SK-N-SH (cell line): ENCODE results near the gene POMC. TPM values are rescaled to one million over a fixed set of nuclear protein-coding genes. Genes with fewer than 3 reads are reported as not detected.

Experiments
- CTCF ChIA-PET: fragments of 300-600, 350-600 bp; formaldehyde crosslinking; extraction: SDS; loops from one replicate; lab custom pipeline; 2021; lab: Yijun Ruan, JAX
- POLR2A ChIA-PET: fragments of 350-600 bp; sonication (Branson Sonifier 250); formaldehyde crosslinking; extraction: SDS; loops from one replicate; lab custom pipeline; 2020; ENCODE audit warnings: antibody characterized with exemption, inconsistent platforms; lab: Yijun Ruan, JAX
- DNase-seq: peaks from one replicate; pipeline ENCODE4 v3.0.0; 2012
- H2AFZ ChIP-seq: fragments of 200-600 bp; sonication (generic); 2 replicates; pipeline ENCODE4 v1.8.1; 2016; ENCODE audit warnings: antibody characterized with exemption, mild to moderate bottlenecking, low read depth
- H3F3A ChIP-seq: fragments of 200-600 bp; sonication (generic); replicated peaks from 2 replicates; pipeline ENCODE3; 2016; ENCODE audit warnings: antibody characterized with exemption, mild to moderate bottlenecking; ENCODE audit not compliant: insufficient read depth
- H3K27ac ChIP-seq, 2 experiments: fragments of 200-500 bp in 1 of 2; fragments of 200-600 bp in 1 of 2; sonication (Bioruptor generic) in 1 of 2; sonication (generic), shearing (Covaris generic) in 1 of 2; 2 replicates each; pipeline versions ENCODE4 v1.5.1 to v1.6.1; 2014 to 2016; ENCODE audit warnings: low read depth in 2 of 2, inconsistent platforms in 1 of 2, low read length in 1 of 2, mild to moderate bottlenecking in 1 of 2, mixed read lengths in 1 of 2
- H3K27me3 ChIP-seq: fragments of 200-600 bp; sonication (generic), shearing (Covaris generic); 2 replicates; pipeline ENCODE4 v1.6.1; 2016; ENCODE audit warnings: mixed run types; ENCODE audit not compliant: insufficient read depth
- H3K36me3 ChIP-seq, 2 experiments: fragments of 200-500 bp in 1 of 2; fragments of 200-600 bp in 1 of 2; sonication (Bioruptor generic) in 1 of 2; sonication (generic) in 1 of 2; replicated peaks in 1 of 2; 2 replicates each; pipeline versions ENCODE3 to v1.5.1; 2014 to 2016; ENCODE audit warnings: low read length in 1 of 2, mild to moderate bottlenecking in 1 of 2; ENCODE audit not compliant: insufficient read depth in 2 of 2, control insufficient read depth in 1 of 2
- H3K4me1 ChIP-seq, 2 experiments: fragments of 200-500 bp in 1 of 2; fragments of 200-600 bp in 1 of 2; sonication (Bioruptor generic) in 1 of 2; sonication (generic), shearing (Covaris generic) in 1 of 2; 2 replicates each; pipeline versions ENCODE4 v1.5.1 to v1.6.1; 2014 to 2016; ENCODE audit warnings: low read depth in 1 of 2, low read length in 1 of 2, mixed run types in 1 of 2; ENCODE audit not compliant: insufficient read depth in 2 of 2, control insufficient read depth in 1 of 2
- H3K4me2 ChIP-seq: fragments of 200-600 bp; sonication (generic), shearing (Covaris generic); 2 replicates; pipeline ENCODE4 v1.6.1; 2017; ENCODE audit warnings: mixed run types
- H3K4me3 ChIP-seq, 2 experiments: fragments of 200-500 bp in 1 of 2; fragments of 200-600 bp in 1 of 2; sonication (Bioruptor generic) in 1 of 2; sonication (generic), shearing (Covaris generic) in 1 of 2; 2 replicates each; pipeline versions ENCODE4 v1.5.1 to v1.8.1; 2014 to 2016; ENCODE audit warnings: low read depth in 2 of 2, inconsistent platforms in 1 of 2, low read length in 1 of 2, mild to moderate bottlenecking in 1 of 2, mixed read lengths in 1 of 2, moderate library complexity in 1 of 2
- H3K79me2 ChIP-seq: fragments of 200-600 bp; sonication (generic); 2 replicates; pipeline ENCODE4 v1.8.1; 2017; ENCODE audit warnings: mild to moderate bottlenecking; ENCODE audit not compliant: insufficient read depth
- H3K9ac ChIP-seq: fragments of 200-600 bp; sonication (generic); 2 replicates; pipeline ENCODE4 v1.6.1; 2017; ENCODE audit warnings: mixed run types
- H3K9me2 ChIP-seq: fragments of 200-600 bp; sonication (generic); 2 replicates; pipeline ENCODE4 v1.6.1; 2017; ENCODE audit warnings: mixed run types
- H3K9me3 ChIP-seq: fragments of 200-600 bp; sonication (generic); 2 replicates; pipeline ENCODE4 v1.6.1; 2017; ENCODE audit warnings: mixed run types, mild to moderate bottlenecking, moderate library complexity
- H4K20me1 ChIP-seq: fragments of 200-600 bp; sonication (generic); 2 replicates; pipeline ENCODE4 v1.6.1; 2017; ENCODE audit warnings: mild to moderate bottlenecking, mixed run types; ENCODE audit not compliant: insufficient read depth
- CHD2 ChIP-seq: fragments of 150-350 bp; IDR thresholded peaks from 2 replicates; pipeline ENCODE4 v1.6.1; 2018; ENCODE audit warnings: low read length; ENCODE audit not compliant: partially characterized antibody
- CTCF ChIP-seq: fragments of 200-600 bp; sonication (generic); IDR thresholded peaks from 2 replicates; pipeline ENCODE4 v1.6.1; 2017; ENCODE audit warnings: antibody characterized with exemption, mild to moderate bottlenecking, moderate library complexity
- EP300 ChIP-seq, 2 experiments: IDR thresholded peaks; 2 replicates each; pipeline versions ENCODE4 v1.4.0 to v1.6.1; 2012; ENCODE audit warnings: borderline replicate concordance in 1 of 2, low read depth in 1 of 2, low read length in 1 of 2
- EZH2phosphoT487 ChIP-seq: fragments of 200-600 bp; sonication (generic); IDR thresholded peaks from 2 replicates; pipeline ENCODE4 v1.6.1; 2017; ENCODE audit warnings: low read depth, mixed run types, mild to moderate bottlenecking, antibody characterized with exemption, moderate library complexity, borderline replicate concordance
- FOSL2 ChIP-seq: IDR thresholded peaks from 2 replicates; pipeline ENCODE4 v1.4.0; 2012; ENCODE audit warnings: low read depth, mild to moderate bottlenecking, moderate library complexity, borderline replicate concordance
- FOXJ3 ChIP-seq: sonication (generic); formaldehyde crosslinking; IDR thresholded peaks from 2 replicates; pipeline ENCODE4 v1.5.1; 2020; ENCODE audit warnings: mild to moderate bottlenecking, missing genetic modification reagents
- MEF2A ChIP-seq: IDR thresholded peaks from 2 replicates; pipeline ENCODE4 v1.4.0; 2012; ENCODE audit warnings: low read depth, borderline replicate concordance
- POLR2AphosphoS5 ChIP-seq: IDR thresholded peaks from 2 replicates; pipeline ENCODE4 v1.6.1; 2012; ENCODE audit warnings: low read depth, low read length
- RCOR1 ChIP-seq: fragments of 150-350 bp; IDR thresholded peaks from 2 replicates; pipeline ENCODE4 v1.6.1; 2017; ENCODE audit warnings: antibody characterized with exemption, low read length
- SIN3A ChIP-seq: IDR thresholded peaks from 2 replicates; pipeline ENCODE4 v1.6.1; 2012; ENCODE audit warnings: low read depth, mild to moderate bottlenecking, low read length, moderate library complexity, borderline replicate concordance
- TCF12 ChIP-seq: IDR thresholded peaks from 2 replicates; pipeline ENCODE4 v1.4.0; 2012
- TEAD4 ChIP-seq: IDR thresholded peaks from 2 replicates; pipeline ENCODE4 v1.4.0; 2012; ENCODE audit warnings: mild to moderate bottlenecking, borderline replicate concordance; ENCODE audit not compliant: insufficient read depth
- ZBTB33 ChIP-seq: IDR thresholded peaks from 2 replicates; pipeline ENCODE4 v1.4.0; 2012; ENCODE audit warnings: low read depth, borderline replicate concordance
- WGBS: methylation state at CpG from one replicate; pipeline ENCODE4 v1.1.6; 2017; ENCODE audit warnings: low lambda C conversion rate; 5-methylcytosine and 5-hydroxymethylcytosine counted together
- polyA plus RNA-seq, 3 experiments: library from polyadenylated mRNA; depleted of rRNA; stranded (reverse); fragments of >200 nt; gene quantifications; 2 replicates each; pipeline ENCODE4 v1.2.3, GENCODE V29; 2012
- TF ChIP-seq, protein P1 (sequence below): IDR thresholded peaks from 2 replicates; pipeline ENCODE4 v1.4.0; 2012; ENCODE audit warnings: low read depth
- TF ChIP-seq, protein P2 (sequence below): IDR thresholded peaks from 2 replicates; pipeline ENCODE4 v1.4.0; 2012; ENCODE audit warnings: low read depth, borderline replicate concordance

Gene POMC
- polyA plus RNA-seq, 1 of the 3 experiments (the other 2 are of a cell fraction) = not detected

DNA sequence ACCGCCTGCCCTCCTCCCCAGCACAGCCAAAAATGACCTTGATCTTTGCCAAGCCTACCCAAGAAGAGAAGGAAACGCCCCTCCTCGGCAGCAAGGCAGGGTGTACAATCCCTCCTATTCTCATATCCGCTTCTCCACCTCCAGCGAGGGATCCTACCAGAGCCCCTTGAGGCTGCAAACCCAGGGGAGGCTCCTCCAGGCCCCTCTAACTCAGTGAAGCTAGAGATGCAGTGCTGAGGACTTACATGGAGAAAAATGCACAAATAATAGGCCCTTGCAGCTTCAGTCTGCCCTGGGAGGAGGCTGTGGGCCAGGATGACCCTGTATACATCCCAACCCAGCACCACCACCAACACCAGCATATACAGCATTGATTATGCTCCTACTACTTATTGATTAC is 46.9 kb upstream of the POMC start:
- H4K20me1 ChIP-seq = no peaks in the 10 kb centered on the region
- H3K36me3 ChIP-seq = no peaks in the 10 kb centered on the region
- DNase-seq = no peak
- POLR2A ChIA-PET = no interaction called here
- no peaks in the 10 kb centered on the region for H3K9me2 ChIP-seq
- TF ChIP-seq POLR2AphosphoS5 (no peak), TEAD4 (no peak), CTCF (no peak), EP300 (IDR thresholded peaks at IDR 0.05; ENCODE audit: borderline replicate concordance in 1 of 2, low read depth in 1 of 2, low read length in 1 of 2) (no peak), ZBTB33 (no peak), RCOR1 (no peak), EZH2phosphoT487 (no peak)
- TF ChIP-seq, protein P1, sequence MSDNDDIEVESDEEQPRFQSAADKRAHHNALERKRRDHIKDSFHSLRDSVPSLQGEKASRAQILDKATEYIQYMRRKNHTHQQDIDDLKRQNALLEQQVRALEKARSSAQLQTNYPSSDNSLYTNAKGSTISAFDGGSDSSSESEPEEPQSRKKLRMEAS = no peak
- TF ChIP-seq, protein P2, sequence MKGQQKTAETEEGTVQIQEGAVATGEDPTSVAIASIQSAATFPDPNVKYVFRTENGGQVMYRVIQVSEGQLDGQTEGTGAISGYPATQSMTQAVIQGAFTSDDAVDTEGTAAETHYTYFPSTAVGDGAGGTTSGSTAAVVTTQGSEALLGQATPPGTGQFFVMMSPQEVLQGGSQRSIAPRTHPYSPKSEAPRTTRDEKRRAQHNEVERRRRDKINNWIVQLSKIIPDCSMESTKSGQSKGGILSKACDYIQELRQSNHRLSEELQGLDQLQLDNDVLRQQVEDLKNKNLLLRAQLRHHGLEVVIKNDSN = no peak
- TF ChIP-seq, all 33 proteins: peak for 0
- Histone ChIP-seq H2AFZ (no peak overlapping the region), H3K27me3 (no peaks in the 10 kb centered on the region), H3K4me3 (no peak overlapping the region), H3K9me3 (no peaks in the 10 kb centered on the region), H3K9ac (no peak overlapping the region), H3K4me1 (peaks cover 0 to 8% of the 10 kb centered on the region in 2 experiments; a peak in 1 of 4 replicates), H3K27ac (no peak overlapping the region), H3K4me2 (no peak overlapping the region), H3K79me2 (no peaks in the 10 kb centered on the region), H3F3A (no peaks in the 10 kb centered on the region)
- CTCF ChIA-PET = interaction anchor here (1.1 to 3.4 kb wide), 2 partner anchors 13 to 15 kb away, joined by 4 to 12 read pairs; no protein-coding TSS in a partner anchor
- WGBS = 85% methylated on average over 5 of the region's 5 CpGs

DNA sequence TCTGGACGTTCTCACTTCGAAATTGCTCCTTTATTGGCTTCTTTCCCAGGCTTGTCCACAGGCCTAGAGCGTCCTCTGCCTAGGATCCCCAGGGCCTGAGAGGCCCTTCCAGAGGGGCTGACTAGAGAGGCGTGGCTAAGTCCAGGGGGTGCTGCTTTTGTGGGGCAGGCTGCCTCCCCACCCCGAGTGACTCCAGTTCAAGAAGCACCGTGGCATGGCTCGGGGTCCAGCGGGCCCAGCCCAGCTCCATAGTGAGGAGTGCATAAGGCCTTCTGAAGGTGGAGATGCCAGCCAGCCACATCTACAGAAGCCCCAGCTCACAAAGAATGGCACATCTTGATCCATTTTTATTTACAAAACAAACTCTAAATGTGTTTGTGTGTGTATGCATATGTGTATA is 44.8 kb upstream of the POMC start:
- H4K20me1 ChIP-seq = no peaks in the 10 kb centered on the region
- no peak overlapping the region for H2AFZ ChIP-seq
- no peak overlapping the region for H3K4me2 ChIP-seq
- ChIA-PET CTCF (interaction anchor here (0.9 to 2.2 kb wide), 7 partner anchors 12 to 238 kb away, joined by 3 to 12 read pairs (median 4); partner anchors contain the start of gene DNMT3A), POLR2A (no interaction called here)
- H3K4me3 ChIP-seq = no peak overlapping the region
- peaks cover 0 to 8% of the 10 kb centered on the region in 2 experiments; a peak in 1 of 4 replicates for H3K4me1 ChIP-seq
- no peak overlapping the region for H3K9ac ChIP-seq
- no peak overlapping the region for H3K27ac ChIP-seq
- no peaks in the 10 kb centered on the region for H3F3A ChIP-seq
- no peaks in the 10 kb centered on the region for H3K9me3 ChIP-seq
- no peak for DNase-seq
- H3K79me2 ChIP-seq = no peaks in the 10 kb centered on the region
- H3K9me2 ChIP-seq = no peaks in the 10 kb centered on the region
- no peaks in the 10 kb centered on the region for H3K36me3 ChIP-seq
- no peaks in the 10 kb centered on the region for H3K27me3 ChIP-seq
- 66% methylated on average over 8 of the region's 8 CpGs for WGBS
- TF ChIP-seq SIN3A = no peak
- TF ChIP-seq MEF2A = no peak
- no peak for TF ChIP-seq FOXJ3 (CRISPR knock-in tag)
- TF ChIP-seq TCF12 = no peak
- no peak for TF ChIP-seq FOSL2
- TF ChIP-seq CTCF = no peak
- TF ChIP-seq, protein P2 = no peak
- TF ChIP-seq EZH2phosphoT487 = no peak
- TF ChIP-seq, protein P1 = no peak
- no peak for TF ChIP-seq CHD2
